GM12891 (cell line): Measurements from ENCODE around the gene SLC8A2.

Experiments used
- DNase-seq: peaks from one replicate; pipeline ENCODE4 v3.0.0; 2011; ENCODE audit warnings: low spot score; ENCODE audit not compliant: insufficient read length
- FAIRE-seq: peaks from 2 replicates; lab custom pipeline; 2011; peaks lifted over from hg19 to GRCh38; lab: Jason Lieb, UNC
- POLR2AphosphoS5 ChIP-seq: IDR thresholded peaks from 2 replicates; pipeline ENCODE4 v1.6.1; 2011; ENCODE audit warnings: low read depth, low read length, control low read depth

Gene SLC8A2

DNA sequence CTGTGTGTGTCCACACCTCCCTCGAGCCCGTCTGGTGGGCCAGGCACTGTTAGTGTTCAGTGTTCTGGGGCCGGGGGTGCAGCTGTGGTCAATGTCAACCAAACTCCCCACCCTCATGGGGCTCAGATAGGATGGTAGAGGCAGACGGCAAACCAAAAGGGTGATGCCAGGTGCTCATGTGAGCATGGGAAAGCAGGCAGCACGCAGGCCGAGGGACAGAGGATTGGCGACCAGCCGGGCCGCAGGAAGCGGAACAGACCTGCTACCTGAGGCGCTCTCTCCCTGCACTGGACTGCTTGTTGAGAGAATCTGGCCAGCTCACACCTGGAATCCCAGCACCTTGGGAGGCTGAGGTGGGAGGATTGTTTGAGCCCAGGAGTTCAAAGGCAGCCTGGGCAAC is 93.4 kb downstream of the SLC8A2 start:
- FAIRE-seq: no peak

More for the DNA sequence above, 93.4 kb downstream of the SLC8A2 start:
- no peak for DNase-seq
- TF ChIP-seq POLR2AphosphoS5: no peak
